Tibial artery (tissue), 4 donors: Measurements from ENCODE around the gene MS4A3.

Experiments
- DNase-seq, 2 donors: peaks; one replicate each; pipeline ENCODE4 v3.0.0-alpha.2; 2019
- H3K27ac ChIP-seq, 2 donors: fragments of 200-600 bp; sonication (generic) in 1 of 2; 1 replicate in 1 of 2; 2 replicates in 1 of 2; pipeline ENCODE4 v1.5.1; 2018 to 2019; ENCODE audit warnings: mild to moderate bottlenecking in 1 of 2
- H3K27me3 ChIP-seq, 2 donors: fragments of 200-600 bp; sonication (generic) in 1 of 2; one replicate each; pipeline versions ENCODE4 v1.5.1 to v1.6.0; 2016 to 2019
- H3K36me3 ChIP-seq, 3 donors: fragments of 200-600 bp; sonication (generic) in 2 of 3; one replicate each; pipeline ENCODE4 v1.5.1; 2016 to 2019; ENCODE audit warnings: mild to moderate bottlenecking in 2 of 3
- H3K4me1 ChIP-seq, 4 donors: fragments of 200-600 bp; sonication (generic) in 2 of 4; 1 replicate in 3 of 4; 2 replicates in 1 of 4; pipeline ENCODE4 v1.5.1; 2016 to 2019
- H3K4me3 ChIP-seq, 2 donors: fragments of 200-600 bp; sonication (generic) in 1 of 2; 1 replicate in 1 of 2; 2 replicates in 1 of 2; pipeline ENCODE4 v1.5.1; 2018 to 2019; ENCODE audit warnings: mild to moderate bottlenecking in 2 of 2
- H3K9me3 ChIP-seq, 3 donors: fragments of 200-600 bp; sonication (generic) in 1 of 3; one replicate each; pipeline ENCODE4 v1.5.1; 2016 to 2019
- intact Hi-C: fragments of 100-400 bp; cut with DNase I; formaldehyde crosslinking; loops from one replicate; pipeline ENCODE4 v1.15.0; 2023; ENCODE audit warnings: low total_unique reads
- TF ChIP-seq, protein P1 (sequence below), 2 experiments: fragments of 200-600 bp in 1 of 2; fragments of 450-650 bp in 1 of 2; IDR thresholded peaks; one replicate each; pipeline ENCODE4 v1.5.1; 2017 to 2019; ENCODE audit warnings: antibody characterized with exemption in 2 of 2, mild to moderate bottlenecking in 1 of 2, moderate library complexity in 1 of 2

MS4A3 gene

DNA sequence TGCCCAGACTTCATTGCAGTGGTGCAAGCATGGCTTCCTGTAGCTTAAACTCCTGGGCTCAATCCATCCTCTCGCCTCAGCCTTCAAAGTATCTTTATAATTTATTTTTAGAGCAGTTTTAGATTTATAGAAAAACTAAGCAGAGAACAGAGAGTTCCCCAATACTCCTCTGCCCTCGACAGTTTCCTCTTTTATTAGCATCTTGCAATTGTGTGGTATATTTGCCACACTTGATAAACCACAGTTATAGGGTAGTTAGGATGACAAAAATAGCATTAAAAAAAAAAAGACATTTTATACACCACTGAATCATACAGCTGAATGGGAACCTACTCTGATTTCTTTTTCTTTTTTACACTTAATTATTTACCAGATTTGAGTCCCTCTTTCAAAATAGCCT lies 63.2 kb downstream of the MS4A3 start:
- Histone ChIP-seq H3K9me3 (no peaks in the 10 kb centered on the region), H3K27ac (no peak overlapping the region), H3K4me1 (no peaks in the 10 kb centered on the region), H3K36me3 (no peaks in the 10 kb centered on the region), H3K27me3 (no peaks in the 10 kb centered on the region), H3K4me3 (no peak overlapping the region)
- intact Hi-C loops, result no loop called here
- TF ChIP-seq, protein P1, sequence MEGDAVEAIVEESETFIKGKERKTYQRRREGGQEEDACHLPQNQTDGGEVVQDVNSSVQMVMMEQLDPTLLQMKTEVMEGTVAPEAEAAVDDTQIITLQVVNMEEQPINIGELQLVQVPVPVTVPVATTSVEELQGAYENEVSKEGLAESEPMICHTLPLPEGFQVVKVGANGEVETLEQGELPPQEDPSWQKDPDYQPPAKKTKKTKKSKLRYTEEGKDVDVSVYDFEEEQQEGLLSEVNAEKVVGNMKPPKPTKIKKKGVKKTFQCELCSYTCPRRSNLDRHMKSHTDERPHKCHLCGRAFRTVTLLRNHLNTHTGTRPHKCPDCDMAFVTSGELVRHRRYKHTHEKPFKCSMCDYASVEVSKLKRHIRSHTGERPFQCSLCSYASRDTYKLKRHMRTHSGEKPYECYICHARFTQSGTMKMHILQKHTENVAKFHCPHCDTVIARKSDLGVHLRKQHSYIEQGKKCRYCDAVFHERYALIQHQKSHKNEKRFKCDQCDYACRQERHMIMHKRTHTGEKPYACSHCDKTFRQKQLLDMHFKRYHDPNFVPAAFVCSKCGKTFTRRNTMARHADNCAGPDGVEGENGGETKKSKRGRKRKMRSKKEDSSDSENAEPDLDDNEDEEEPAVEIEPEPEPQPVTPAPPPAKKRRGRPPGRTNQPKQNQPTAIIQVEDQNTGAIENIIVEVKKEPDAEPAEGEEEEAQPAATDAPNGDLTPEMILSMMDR (IDR thresholded peaks at IDR 0.05), result no peak
- DNase-seq, result no peak
